ACC112 (cell line): ENCODE data around the gene OBP2A.
"Not testable (repeated sequence)": the region's sequence is repeated elsewhere in the genome, so short reads cannot be mapped to it uniquely, and the experiment has no call there.

Source experiments
- H2AFZ ChIP-seq: fragments of 200-600 bp; sonication (generic); one replicate; pipeline ENCODE4 v1.6.0; 2017; ENCODE audit warnings: antibody characterized with exemption, low read length; ENCODE audit not compliant: unreplicated experiment
- H3K27ac ChIP-seq: fragments of 200-600 bp; sonication (generic); 2 replicates; pipeline ENCODE4 v1.5.1; 2014; ENCODE audit warnings: low read depth, mild to moderate bottlenecking, antibody characterized with exemption, low read length, moderate library complexity
- H3K27me3 ChIP-seq: fragments of 200-600 bp; sonication (generic); 2 replicates; pipeline ENCODE4 v1.6.1; 2014; ENCODE audit warnings: mild to moderate bottlenecking, antibody characterized with exemption, low read length, moderate library complexity, mixed read lengths; ENCODE audit not compliant: insufficient read depth
- H3K36me3 ChIP-seq: fragments of 200-600 bp; sonication (generic); 2 replicates; pipeline ENCODE4 v1.6.1; 2016; ENCODE audit warnings: mild to moderate bottlenecking, antibody characterized with exemption, low read length, moderate library complexity, mixed read lengths; ENCODE audit not compliant: insufficient read depth
- H3K4me1 ChIP-seq: fragments of 200-600 bp; sonication (generic); one replicate; pipeline ENCODE4 v1.6.1; 2016; ENCODE audit warnings: low read length, mixed read lengths; ENCODE audit not compliant: insufficient read depth, unreplicated experiment, control insufficient read depth
- H3K4me3 ChIP-seq: fragments of 200-600 bp; sonication (generic); 2 replicates; pipeline ENCODE4 v1.5.1; 2014; ENCODE audit warnings: mild to moderate bottlenecking, low read depth, low read length
- H3K79me2 ChIP-seq: fragments of 200-600 bp; sonication (generic); one replicate; pipeline ENCODE4 v1.6.0; 2016; ENCODE audit warnings: low read length; ENCODE audit not compliant: control insufficient read depth, unreplicated experiment, insufficient read depth

Gene OBP2A

GRCh38 chr9:135530146-135530545, 15.8 kb upstream of the OBP2A start:
- Histone ChIP-seq H3K4me3 (no peak overlapping the region), H3K4me1 (no peaks in the 10 kb centered on the region), H2AFZ (no peak overlapping the region), H3K27me3 (peaks cover 41% of the 10 kb centered on the region), H3K27ac (no peak overlapping the region), H3K79me2 (no peaks in the 10 kb centered on the region), H3K36me3 (no peaks in the 10 kb centered on the region)

- Histone ChIP-seq H3K27me3 (peaks cover 41% of the 10 kb centered on the region), H3K36me3 (no peaks in the 10 kb centered on the region), H2AFZ (no peak overlapping the region), H3K4me1 (no peaks in the 10 kb centered on the region), H3K79me2 (no peaks in the 10 kb centered on the region), H3K27ac (no peak overlapping the region), H3K4me3 (no peak overlapping the region)
These were observed 14.8 kb upstream of the OBP2A start for GRCh38 chr9:135531096-135531495.

- Histone ChIP-seq H3K27ac (no peak overlapping the region), H3K4me3 (no peak overlapping the region), H3K27me3 (peaks cover 59% of the 10 kb centered on the region), H2AFZ (no peak overlapping the region), H3K4me1 (peaks cover 3% of the 10 kb centered on the region), H3K79me2 (no peaks in the 10 kb centered on the region), H3K36me3 (no peaks in the 10 kb centered on the region)
These were observed 12.8 kb upstream of the OBP2A start for GRCh38 chr9:135533113-135533512.

GRCh38 chr9:135533674-135534073, 12.3 kb upstream of the OBP2A start:
- no peaks in the 10 kb centered on the region for H3K79me2 ChIP-seq
- H3K27me3 ChIP-seq, result peaks cover 64% of the 10 kb centered on the region
- peaks cover 3% of the 10 kb centered on the region for H3K4me1 ChIP-seq
- no peaks in the 10 kb centered on the region for H3K36me3 ChIP-seq
- H2AFZ ChIP-seq, result no peak overlapping the region
- no peak overlapping the region for H3K27ac ChIP-seq
- no peak overlapping the region for H3K4me3 ChIP-seq

- not testable (repeated sequence) for H3K27ac ChIP-seq, H3K79me2 ChIP-seq, H3K4me3 ChIP-seq, H3K36me3 ChIP-seq, H2AFZ ChIP-seq, H3K4me1 ChIP-seq
- peaks cover 68% of the 10 kb centered on the region for H3K27me3 ChIP-seq
These were observed 11.7 kb upstream of the OBP2A start for GRCh38 chr9:135534192-135534711.

GRCh38 chr9:135534826-135535225, 11.1 kb upstream of the OBP2A start:
- H3K4me1 ChIP-seq, H3K36me3 ChIP-seq, H2AFZ ChIP-seq, H3K27ac ChIP-seq, H3K4me3 ChIP-seq, H3K79me2 ChIP-seq: not testable (repeated sequence)
- peaks cover 70% of the 10 kb centered on the region for H3K27me3 ChIP-seq

GRCh38 chr9:135535631-135536030, 10.3 kb upstream of the OBP2A start:
- H3K36me3 ChIP-seq, H2AFZ ChIP-seq, H3K79me2 ChIP-seq, H3K4me3 ChIP-seq, H3K4me1 ChIP-seq, H3K27ac ChIP-seq: not testable (repeated sequence)
- peaks cover 72% of the 10 kb centered on the region for H3K27me3 ChIP-seq

GRCh38 chr9:135536216-135536615, 9.7 kb upstream of the OBP2A start:
- Histone ChIP-seq H3K27ac (no peak overlapping the region), H3K36me3 (no peaks in the 10 kb centered on the region), H3K4me3 (no peak overlapping the region), H3K27me3 (peaks cover 72% of the 10 kb centered on the region), H3K79me2 (no peaks in the 10 kb centered on the region), H3K4me1 (peaks cover 3% of the 10 kb centered on the region), H2AFZ (no peak overlapping the region)

- H2AFZ ChIP-seq, result not testable (repeated sequence)
These were observed 2.5 kb upstream of the OBP2A start for GRCh38 chr9:135543262-135543894.

GRCh38 chr9:135544981-135545635, 818 bp upstream of the OBP2A start:
- H3K36me3 ChIP-seq, result no peaks in the 10 kb centered on the region
- no peak overlapping the region for H2AFZ ChIP-seq
- no peak overlapping the region for H3K4me3 ChIP-seq
- H3K79me2 ChIP-seq, result no peaks in the 10 kb centered on the region
- H3K27ac ChIP-seq, result no peak overlapping the region
- H3K4me1 ChIP-seq, result peaks cover 7% of the 10 kb centered on the region
- H3K27me3 ChIP-seq, result peaks cover 29% of the 10 kb centered on the region

More at GRCh38 chr9:135543262-135543894, 2.5 kb upstream of the OBP2A start:
- H3K27ac ChIP-seq, H3K79me2 ChIP-seq, H3K36me3 ChIP-seq, H3K4me3 ChIP-seq, H3K4me1 ChIP-seq: not testable (repeated sequence)
- H3K27me3 ChIP-seq, result peaks cover 46% of the 10 kb centered on the region
